Measurements from ENCODE around the gene TSFM. TPM values are rescaled to one million over a fixed set of nuclear protein-coding genes. Genes with fewer than 3 reads are reported as not detected.

Gene TSFM
- total and polyA plus RNA-seq, 9 of the 15 experiments (the other 6 are each of a cell fraction or from before 2014, with no cell fraction given), result 44.6 to 198 (median 60.2) TPM

DNA sequence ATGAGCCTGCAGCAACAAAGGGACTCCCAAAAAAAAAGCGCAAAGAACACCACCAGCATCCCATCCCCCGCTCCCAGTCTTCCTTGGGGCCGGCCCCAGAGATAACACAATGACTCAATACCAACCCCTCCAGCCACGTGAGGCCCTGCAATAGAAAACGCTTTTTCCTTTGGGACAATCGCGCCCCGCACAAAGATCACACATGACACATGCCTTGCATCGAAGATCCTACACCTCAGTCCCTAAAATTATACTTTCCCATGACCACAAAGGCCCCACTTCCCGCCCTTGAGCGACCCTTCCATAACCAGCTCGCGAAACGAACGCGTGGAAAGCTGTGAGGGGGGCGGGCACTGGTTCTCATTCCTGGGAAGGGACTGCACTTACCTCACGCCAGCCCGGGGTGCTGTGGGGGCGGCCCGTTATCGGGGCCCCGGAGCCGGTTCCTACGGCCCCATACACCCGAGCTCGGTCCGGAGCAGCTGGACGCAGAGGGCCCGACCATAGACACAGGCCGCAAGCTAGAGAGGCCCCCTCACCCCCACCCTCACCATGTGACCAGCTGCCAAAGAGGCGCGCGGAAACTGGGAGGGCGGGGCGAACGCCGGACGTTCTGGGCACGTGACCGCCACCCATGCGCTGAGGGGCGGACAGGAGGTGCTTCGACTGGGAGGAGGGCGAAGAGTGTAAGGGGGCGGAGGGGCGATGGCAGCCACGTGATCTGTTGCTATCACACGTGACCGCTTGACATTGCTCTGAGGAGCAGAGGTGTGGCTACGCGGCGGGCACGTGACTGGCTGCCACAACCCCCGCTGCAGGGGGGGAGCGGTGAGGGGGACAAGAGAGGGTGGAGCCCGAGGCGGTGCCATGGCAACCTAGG is 30.6 kb upstream of the TSFM start, which contains the start of gene CDK4 (continued):
- TF ChIP-seq RAD21 (CRISPR knock-in tag; conservative IDR thresholded peaks at IDR 0.05 in 1 of 2, IDR thresholded peaks at IDR 0.05 in 1 of 2), result 0 out of 4 replicates have a peak, but pooled peaks of 1 of the 2 experiments have one; percentile 1
- TF ChIP-seq ZNF696 (CRISPR knock-in tag; conservative IDR thresholded peaks at IDR 0.05), result no peak
- TF ChIP-seq RBFOX2 (IDR thresholded peaks at IDR 0.05; ENCODE audit: low read depth, low read length), result peak; percentile 99
- peak; percentile 83; the same call in 1 of the 2 replicates for TF ChIP-seq ESRRA (IDR thresholded peaks at IDR 0.05; ENCODE audit: borderline replicate concordance, low read depth)
- peak; percentile 66 for TF ChIP-seq NFE2 (IDR thresholded peaks at IDR 0.05; ENCODE audit: low read depth)
- TF ChIP-seq, protein P1, sequence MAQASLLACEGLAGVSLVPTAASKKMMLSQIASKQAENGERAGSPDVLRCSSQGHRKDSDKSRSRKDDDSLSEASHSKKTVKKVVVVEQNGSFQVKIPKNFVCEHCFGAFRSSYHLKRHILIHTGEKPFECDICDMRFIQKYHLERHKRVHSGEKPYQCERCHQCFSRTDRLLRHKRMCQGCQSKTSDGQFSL (CRISPR knock-in tag; IDR thresholded peaks at IDR 0.05), result peak; percentile 94
- TF ChIP-seq, protein P1 (tag; IDR thresholded peaks at IDR 0.05), result peak in 1 of 2 experiments; percentile 97; a peak in 2 of 4 replicates
- TF ChIP-seq NR2F6 (CRISPR knock-in tag; IDR thresholded peaks at IDR 0.05), result 0 out of 2 replicates have a peak, but pooled peaks have one; percentile 79
- TF ChIP-seq, protein P2, sequence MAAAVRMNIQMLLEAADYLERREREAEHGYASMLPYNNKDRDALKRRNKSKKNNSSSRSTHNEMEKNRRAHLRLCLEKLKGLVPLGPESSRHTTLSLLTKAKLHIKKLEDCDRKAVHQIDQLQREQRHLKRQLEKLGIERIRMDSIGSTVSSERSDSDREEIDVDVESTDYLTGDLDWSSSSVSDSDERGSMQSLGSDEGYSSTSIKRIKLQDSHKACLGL (CRISPR knock-in tag; IDR thresholded peaks at IDR 0.05; ENCODE audit: borderline replicate concordance, poor library complexity, severe bottlenecking), result peak; percentile 23
- TF ChIP-seq ZNF644 (tag; IDR thresholded peaks at IDR 0.05; ENCODE audit: low read depth), result peak; percentile 75; the same call in 1 of the 2 replicates
- TF ChIP-seq BHLHE40 (IDR thresholded peaks at IDR 0.05; ENCODE audit: low read length), result peak; percentile 100
- no peak for TF ChIP-seq IRF2 (CRISPR knock-in tag; IDR thresholded peaks at IDR 0.05)
- TF ChIP-seq, protein P3, sequence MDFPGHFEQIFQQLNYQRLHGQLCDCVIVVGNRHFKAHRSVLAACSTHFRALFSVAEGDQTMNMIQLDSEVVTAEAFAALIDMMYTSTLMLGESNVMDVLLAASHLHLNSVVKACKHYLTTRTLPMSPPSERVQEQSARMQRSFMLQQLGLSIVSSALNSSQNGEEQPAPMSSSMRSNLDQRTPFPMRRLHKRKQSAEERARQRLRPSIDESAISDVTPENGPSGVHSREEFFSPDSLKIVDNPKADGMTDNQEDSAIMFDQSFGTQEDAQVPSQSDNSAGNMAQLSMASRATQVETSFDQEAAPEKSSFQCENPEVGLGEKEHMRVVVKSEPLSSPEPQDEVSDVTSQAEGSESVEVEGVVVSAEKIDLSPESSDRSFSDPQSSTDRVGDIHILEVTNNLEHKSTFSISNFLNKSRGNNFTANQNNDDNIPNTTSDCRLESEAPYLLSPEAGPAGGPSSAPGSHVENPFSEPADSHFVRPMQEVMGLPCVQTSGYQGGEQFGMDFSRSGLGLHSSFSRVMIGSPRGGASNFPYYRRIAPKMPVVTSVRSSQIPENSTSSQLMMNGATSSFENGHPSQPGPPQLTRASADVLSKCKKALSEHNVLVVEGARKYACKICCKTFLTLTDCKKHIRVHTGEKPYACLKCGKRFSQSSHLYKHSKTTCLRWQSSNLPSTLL (IDR thresholded peaks at IDR 0.05), result 0 out of 2 replicates have a peak, but pooled peaks have one; percentile 61
- peak; percentile 68; the same call in 1 of the 2 replicates for TF ChIP-seq SMAD4 (CRISPR knock-in tag; conservative IDR thresholded peaks at IDR 0.05)
- TF ChIP-seq RNF2 (IDR thresholded peaks at IDR 0.05), result peak; percentile 64
- TF ChIP-seq, protein P4, sequence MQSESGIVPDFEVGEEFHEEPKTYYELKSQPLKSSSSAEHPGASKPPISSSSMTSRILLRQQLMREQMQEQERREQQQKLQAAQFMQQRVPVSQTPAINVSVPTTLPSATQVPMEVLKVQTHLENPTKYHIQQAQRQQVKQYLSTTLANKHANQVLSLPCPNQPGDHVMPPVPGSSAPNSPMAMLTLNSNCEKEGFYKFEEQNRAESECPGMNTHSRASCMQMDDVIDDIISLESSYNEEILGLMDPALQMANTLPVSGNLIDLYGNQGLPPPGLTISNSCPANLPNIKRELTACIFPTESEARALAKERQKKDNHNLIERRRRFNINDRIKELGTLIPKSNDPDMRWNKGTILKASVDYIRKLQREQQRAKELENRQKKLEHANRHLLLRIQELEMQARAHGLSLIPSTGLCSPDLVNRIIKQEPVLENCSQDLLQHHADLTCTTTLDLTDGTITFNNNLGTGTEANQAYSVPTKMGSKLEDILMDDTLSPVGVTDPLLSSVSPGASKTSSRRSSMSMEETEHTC (IDR thresholded peaks at IDR 0.05), result peak; percentile 97
- TF ChIP-seq, protein P5, sequence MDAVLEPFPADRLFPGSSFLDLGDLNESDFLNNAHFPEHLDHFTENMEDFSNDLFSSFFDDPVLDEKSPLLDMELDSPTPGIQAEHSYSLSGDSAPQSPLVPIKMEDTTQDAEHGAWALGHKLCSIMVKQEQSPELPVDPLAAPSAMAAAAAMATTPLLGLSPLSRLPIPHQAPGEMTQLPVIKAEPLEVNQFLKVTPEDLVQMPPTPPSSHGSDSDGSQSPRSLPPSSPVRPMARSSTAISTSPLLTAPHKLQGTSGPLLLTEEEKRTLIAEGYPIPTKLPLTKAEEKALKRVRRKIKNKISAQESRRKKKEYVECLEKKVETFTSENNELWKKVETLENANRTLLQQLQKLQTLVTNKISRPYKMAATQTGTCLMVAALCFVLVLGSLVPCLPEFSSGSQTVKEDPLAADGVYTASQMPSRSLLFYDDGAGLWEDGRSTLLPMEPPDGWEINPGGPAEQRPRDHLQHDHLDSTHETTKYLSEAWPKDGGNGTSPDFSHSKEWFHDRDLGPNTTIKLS (IDR thresholded peaks at IDR 0.05; ENCODE audit: borderline replicate concordance, low read depth), result peak; percentile 78; the same call in 1 of the 2 replicates
- 0 out of 2 replicates have a peak, but pooled peaks have one; percentile 35 for TF ChIP-seq ZC3H4 (CRISPR knock-in tag; IDR thresholded peaks at IDR 0.05; ENCODE audit: borderline replicate concordance)
- TF ChIP-seq SMARCC2 (IDR thresholded peaks at IDR 0.05; ENCODE audit: low read depth), result 0 out of 2 replicates have a peak, but pooled peaks have one; percentile 40
- no peak for TF ChIP-seq PRPF4 (IDR thresholded peaks at IDR 0.05; ENCODE audit: insufficient read depth, low read depth, low read length, poor library complexity, severe bottlenecking)

Measured in K562 (cell line).